Activated B cell treated with CpG ODN at 0.5 μM for 24 hours (primary cell): ENCODE data around the gene ACOT13. TPM values are rescaled to one million over a fixed set of nuclear protein-coding genes. Genes with fewer than 3 reads are reported as not detected.
"Not testable (repeated sequence)": the region's sequence is repeated elsewhere in the genome, so short reads cannot be mapped to it uniquely, and the experiment has no call there.

Experiments
- ATAC-seq: fragments of 200-7000 bp; cut with Tn5 transposase; one replicate; pipeline ENCODE4 v1.10.0; 2021; ENCODE audit warnings: low read depth, mild to moderate bottlenecking, moderate library complexity
- CTCF ChIA-PET: fragments of 350-600 bp; sonication (Branson Sonifier 250); formaldehyde crosslinking; loops from one replicate; lab custom pipeline; 2021; ENCODE audit warnings: antibody characterized with exemption; lab: Charles Lee
- POLR2A ChIA-PET: fragments of 350-600 bp; sonication (Branson Sonifier 250); formaldehyde crosslinking; loops from one replicate; lab custom pipeline; 2021; ENCODE audit warnings: antibody characterized with exemption; lab: Charles Lee
- DNase-seq: peaks from one replicate; pipeline ENCODE4 v3.0.0; 2022
- H3K27ac Mint-ChIP-seq: one replicate; pipeline ENCODE4 v1.8.0; 2020; ENCODE audit warnings: mixed read lengths
- H3K27me3 Mint-ChIP-seq: one replicate; pipeline ENCODE4 v1.8.0; 2021; ENCODE audit warnings: mixed read lengths
- H3K36me3 Mint-ChIP-seq: one replicate; pipeline ENCODE4 v1.8.0; 2021; ENCODE audit warnings: low read depth, mixed read lengths
- H3K4me1 Mint-ChIP-seq: one replicate; pipeline ENCODE4 v1.8.0; 2021; ENCODE audit warnings: mixed read lengths
- H3K4me3 Mint-ChIP-seq: one replicate; pipeline ENCODE4 v1.8.0; 2020; ENCODE audit warnings: mild to moderate bottlenecking, mixed read lengths
- H3K9me3 Mint-ChIP-seq: one replicate; pipeline ENCODE4 v1.8.0; 2020; ENCODE audit warnings: mixed read lengths
- CTCF ChIP-seq: fragments of 200-600 bp; IDR thresholded peaks from one replicate; pipeline ENCODE4 v1.8.0; 2022; ENCODE audit warnings: antibody characterized with exemption, mild to moderate bottlenecking
- intact Hi-C: fragments of 100-400 bp; cut with micrococcal nuclease; formaldehyde crosslinking; loops from one replicate; pipeline ENCODE4 v1.15.1; 2024
- total RNA-seq: library from RNA; stranded (reverse); gene quantifications from 2 replicates; pipeline ENCODE4 v1.2.3, GENCODE V29; 2022

ACOT13 gene
- total RNA-seq, 1 donor from 2014 or later = 13.8 TPM

GRCh38 chr6:24709014-24709711, 42.3 kb downstream of the ACOT13 start:
- intact Hi-C loops = no loop called here
- no peaks in the 10 kb centered on the region for H3K27me3 Mint-ChIP-seq
- H3K4me1 Mint-ChIP-seq = peaks cover 44% of the 10 kb centered on the region
- no peaks in the 10 kb centered on the region for H3K9me3 Mint-ChIP-seq
- no peak for TF ChIP-seq CTCF
- ChIA-PET CTCF (interaction anchor here (2.0 kb wide), 1 partner anchor 128 kb away, joined by 6 read pairs; no protein-coding TSS in a partner anchor), POLR2A (interaction anchor here (1.0 to 2.0 kb wide), 3 partner anchors 11 to 43 kb away, joined by 3 to 7 read pairs (median 3); no protein-coding TSS in a partner anchor)
- H3K27ac Mint-ChIP-seq = peak overlapping the region; percentile 5
- peak; percentile 25 for ATAC-seq
- H3K36me3 Mint-ChIP-seq = peaks cover 90% of the 10 kb centered on the region
- no peak overlapping the region for H3K4me3 Mint-ChIP-seq
- no peak for DNase-seq

- POLR2A ChIA-PET = interaction anchor here (1.1 kb wide), 1 partner anchor 8 kb away, joined by 7 read pairs; the partner anchor contains the start of gene C6orf62
- H3K27ac Mint-ChIP-seq = peak overlapping the region; percentile 21
- ATAC-seq = no peak
- peaks cover 90% of the 10 kb centered on the region for H3K36me3 Mint-ChIP-seq
- peaks cover 51% of the 10 kb centered on the region for H3K4me1 Mint-ChIP-seq
- no peak overlapping the region for H3K4me3 Mint-ChIP-seq
- H3K27me3 Mint-ChIP-seq = no peaks in the 10 kb centered on the region
- no peaks in the 10 kb centered on the region for H3K9me3 Mint-ChIP-seq
- no peak for DNase-seq
- TF ChIP-seq CTCF = no peak
- CTCF ChIA-PET = no interaction called here
- intact Hi-C loops = no loop called here
Observed at GRCh38 chr6:24710519-24711303, 43.8 kb downstream of the ACOT13 start.

GRCh38 chr6:24716602-24717148, 49.8 kb downstream of the ACOT13 start:
- DNase-seq, POLR2A ChIA-PET, ATAC-seq, CTCF ChIA-PET, H3K9me3 Mint-ChIP-seq, H3K27me3 Mint-ChIP-seq, intact Hi-C loops: not testable (repeated sequence)
- H3K27ac Mint-ChIP-seq = peak overlapping the region; percentile 12
- peaks cover 69% of the 10 kb centered on the region for H3K4me1 Mint-ChIP-seq
- H3K4me3 Mint-ChIP-seq = peak overlapping the region; percentile 93
- peaks cover 88% of the 10 kb centered on the region for H3K36me3 Mint-ChIP-seq

GRCh38 chr6:24718449-24719124, 51.7 kb downstream of the ACOT13 start:
- CTCF ChIA-PET = interaction anchor here (0.7 to 2.4 kb wide), 6 partner anchors 48 to 309 kb away, joined by 3 to 11 read pairs (median 4); no protein-coding TSS in a partner anchor

More at GRCh38 chr6:24718449-24719124, 51.7 kb downstream of the ACOT13 start:
- Mint-ChIP-seq H3K36me3 (peaks cover 72% of the 10 kb centered on the region), H3K9me3 (no peaks in the 10 kb centered on the region), H3K4me1 (peaks cover 60% of the 10 kb centered on the region), H3K4me3 (peak overlapping the region; percentile 93), H3K27me3 (no peaks in the 10 kb centered on the region), H3K27ac (peak overlapping the region; percentile 99)
- intact Hi-C loops = loop anchor here (2.0 kb wide), 1 partner anchor 14 kb away; no protein-coding TSS in a partner anchor
- no peak for DNase-seq
- POLR2A ChIA-PET = interaction anchor here (0.7 to 3.7 kb wide), 16 partner anchors 8 to 420 kb away, joined by 3 to 40 read pairs (median 8); partner anchors contain the start of genes ACOT13, ALDH5A1, GMNN and KIAA0319
- TF ChIP-seq CTCF = no peak
- ATAC-seq = no peak
